GM21381 (cell line): ENCODE measurements around the gene ARMH3.
A peak's percentile ranks its signal among the peaks of the same experiment; 100 is the strongest.

ENCODE experiments used
- ATAC-seq: cut with Tn5 transposase; IDR thresholded peaks from one replicate; pipeline ENCODE4 v1.9.1; 2021; ENCODE audit warnings: mild to moderate bottlenecking, moderate library complexity; ENCODE audit not compliant: unreplicated experiment

The ARMH3 gene

DNA sequence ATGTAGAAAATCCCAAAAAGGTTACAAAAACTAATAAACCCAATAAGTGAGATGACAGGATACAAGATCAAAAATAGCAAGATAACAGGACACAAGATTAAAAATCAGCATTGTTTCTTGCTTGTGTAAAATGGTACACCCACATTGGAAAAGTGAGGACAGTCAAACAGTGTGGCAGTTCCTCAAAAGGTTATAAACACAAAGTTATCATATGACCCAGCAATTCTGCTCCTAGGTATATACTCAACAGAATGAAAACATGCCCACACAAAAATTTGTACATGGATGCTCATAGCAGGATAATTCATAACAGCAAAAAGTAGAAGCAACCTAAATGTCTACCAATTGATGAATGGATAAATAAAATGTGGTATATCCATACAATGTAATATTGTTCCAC lies 105.8 kb downstream of the ARMH3 start:
- no peak for ATAC-seq

DNA sequence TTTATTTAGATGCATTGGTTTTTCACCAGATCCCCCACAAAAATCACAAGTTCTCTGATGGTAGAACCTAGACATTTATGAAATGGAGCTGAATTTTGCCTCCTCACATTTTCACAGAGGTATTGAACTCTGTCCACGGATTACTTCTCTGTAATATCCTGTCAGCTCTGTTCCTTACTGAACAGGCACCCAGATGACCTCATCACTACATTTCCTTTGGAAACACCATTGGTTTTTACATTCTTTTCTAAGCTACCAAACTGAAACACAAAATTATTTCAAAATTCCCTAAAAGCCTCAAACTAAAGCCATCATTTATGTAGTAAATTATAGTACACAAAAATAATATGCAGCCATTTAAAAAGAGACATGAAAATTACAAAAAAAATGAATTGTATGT lies 114.1 kb downstream of the ARMH3 start:
- no peak for ATAC-seq

DNA sequence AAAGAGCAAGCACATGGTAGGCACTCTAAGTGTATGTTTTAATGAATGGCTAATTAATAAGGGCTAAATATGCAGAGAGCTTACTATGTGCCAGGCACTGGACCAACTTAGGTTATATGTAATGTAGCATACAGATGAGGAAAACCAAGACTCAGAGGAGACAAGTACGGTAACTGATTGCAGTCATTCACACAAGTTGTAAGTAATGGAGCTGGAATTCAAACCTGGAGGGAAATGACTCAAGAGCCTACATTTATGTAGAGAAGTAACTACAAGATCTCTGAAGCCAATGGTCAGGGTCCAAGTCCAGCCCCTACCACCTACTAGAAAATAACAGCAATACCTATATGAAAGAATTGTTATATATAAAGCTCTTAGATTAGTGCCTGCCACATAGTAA lies 115.1 kb downstream of the ARMH3 start:
- no peak for ATAC-seq

DNA sequence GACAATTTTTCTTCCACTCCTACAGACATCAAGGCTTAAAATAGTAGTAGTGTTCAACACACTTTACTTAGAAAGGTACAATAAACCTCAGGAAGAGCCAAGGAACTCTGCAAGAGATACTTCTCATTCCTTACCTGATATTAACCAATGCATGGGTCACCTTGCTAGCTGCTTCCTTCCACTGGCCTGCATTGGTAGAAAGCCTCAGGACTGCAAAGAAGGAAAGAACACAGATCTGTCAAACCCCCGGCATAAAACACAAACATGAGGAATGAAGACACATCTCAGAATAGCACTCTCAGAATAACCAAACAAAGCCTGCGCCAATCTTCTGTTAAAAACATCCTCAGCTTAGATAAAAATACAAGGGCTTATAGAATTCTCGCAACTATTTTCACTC lies 116.2 kb downstream of the ARMH3 start:
- ATAC-seq = no peak

DNA sequence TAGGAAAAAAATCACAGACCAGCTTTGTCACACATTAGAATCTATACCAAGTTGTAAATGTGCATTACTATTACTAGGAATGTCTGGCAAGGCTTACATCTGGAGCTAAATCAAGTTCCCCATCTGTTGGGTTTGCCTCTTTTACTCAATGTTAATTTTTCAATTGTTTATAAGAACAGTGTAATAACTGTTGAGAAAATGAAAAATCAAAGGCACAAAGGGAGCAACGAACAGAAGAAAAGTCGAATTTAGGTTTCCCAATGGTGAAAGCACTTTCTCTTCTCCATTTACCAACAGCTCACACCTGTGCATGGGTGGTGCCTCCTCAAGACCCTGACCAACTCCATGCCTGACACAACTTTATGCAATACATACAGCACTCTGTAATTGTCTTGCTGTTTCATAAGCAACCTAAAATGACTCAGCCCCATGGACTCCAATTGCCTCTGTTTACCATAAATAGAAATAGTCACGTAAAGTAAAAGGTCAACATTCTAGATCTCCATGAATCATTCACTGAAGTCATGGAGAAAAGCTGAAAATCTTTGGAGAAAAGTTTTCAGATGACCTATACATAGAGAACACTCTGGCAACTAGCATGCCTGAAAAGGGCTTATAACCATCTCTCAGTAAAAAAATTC lies 116.8 kb downstream of the ARMH3 start:
- no peak for ATAC-seq

DNA sequence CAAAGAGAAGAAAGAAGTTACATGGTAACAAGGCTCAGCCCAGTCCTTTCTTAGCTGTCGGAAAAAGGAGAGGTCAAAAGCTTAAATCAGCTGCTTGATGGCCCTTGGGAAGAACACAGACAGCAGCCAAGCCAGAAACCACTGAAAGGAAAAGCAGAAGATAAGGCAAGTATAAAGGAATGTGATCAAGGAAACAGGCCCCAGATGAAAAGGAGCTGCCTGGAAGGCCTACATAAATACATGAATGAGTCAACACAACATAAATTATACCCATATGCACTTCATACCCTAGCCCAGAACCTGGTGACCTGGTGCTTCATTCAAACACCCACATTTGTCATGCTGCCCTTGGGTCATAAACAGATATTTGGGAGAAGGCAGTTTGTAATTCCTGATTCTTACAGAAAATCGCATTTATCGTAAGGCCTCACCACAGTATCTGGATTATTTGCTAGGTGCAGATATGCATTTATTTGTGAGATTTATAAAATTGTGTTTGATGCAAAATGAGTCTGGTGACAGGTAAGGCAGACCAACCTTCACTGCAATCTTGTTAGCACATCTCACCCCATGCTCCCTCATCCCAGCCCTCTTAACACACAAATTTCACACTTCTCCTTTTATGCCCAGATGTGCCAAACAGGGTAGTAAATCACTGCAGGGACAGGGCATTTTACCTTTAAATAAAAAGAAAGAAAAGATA lies 117.5 kb downstream of the ARMH3 start:
- no peak for ATAC-seq

DNA sequence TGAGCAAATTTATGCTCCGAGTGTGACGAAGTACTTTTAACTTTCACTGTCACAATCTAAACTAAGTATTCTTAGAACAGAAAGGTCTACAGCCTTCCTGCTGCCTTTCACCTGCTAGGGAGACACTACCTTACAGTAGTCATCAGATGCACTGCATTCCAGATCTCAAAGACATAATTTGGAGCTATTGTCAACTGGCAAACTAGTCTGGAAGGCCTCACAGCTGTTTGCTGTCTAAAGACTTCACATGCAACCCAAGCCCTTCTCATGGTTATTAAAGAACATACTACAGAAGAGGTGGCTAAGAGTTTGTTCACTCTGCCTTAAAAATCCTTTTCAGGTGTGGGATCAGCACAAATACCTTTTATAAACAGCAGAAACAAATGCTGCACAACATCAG lies 120.5 kb downstream of the ARMH3 start:
- no peak for ATAC-seq

DNA sequence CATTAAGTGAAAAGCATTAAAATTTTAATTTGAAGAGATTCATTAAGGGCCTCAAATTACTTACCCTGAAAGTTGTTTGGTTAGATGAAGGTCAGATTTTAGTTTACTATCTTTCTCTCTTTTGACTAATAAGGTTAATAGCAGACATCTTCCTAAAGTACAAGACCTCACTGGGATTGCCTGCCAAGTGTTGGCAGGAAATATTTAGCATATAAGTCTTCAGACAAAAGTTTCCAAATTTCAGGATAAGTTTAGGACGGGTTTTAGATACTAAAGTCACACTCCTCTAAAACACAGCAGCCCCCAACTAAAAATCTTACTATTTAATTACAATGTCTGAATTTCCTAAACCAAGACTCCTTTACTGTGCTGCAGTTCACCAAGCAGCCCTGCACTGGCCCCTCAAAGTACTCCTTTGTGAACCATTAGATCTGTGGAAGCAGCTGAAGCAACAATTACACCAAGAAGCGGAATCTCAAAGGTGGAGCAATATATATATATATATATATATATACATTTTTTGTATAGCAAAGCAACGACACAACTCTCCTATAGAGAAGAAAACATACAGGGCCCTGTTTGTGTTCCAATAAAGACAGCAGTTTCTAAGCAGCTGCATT lies 121.2 kb downstream of the ARMH3 start:
- ATAC-seq = no peak

DNA sequence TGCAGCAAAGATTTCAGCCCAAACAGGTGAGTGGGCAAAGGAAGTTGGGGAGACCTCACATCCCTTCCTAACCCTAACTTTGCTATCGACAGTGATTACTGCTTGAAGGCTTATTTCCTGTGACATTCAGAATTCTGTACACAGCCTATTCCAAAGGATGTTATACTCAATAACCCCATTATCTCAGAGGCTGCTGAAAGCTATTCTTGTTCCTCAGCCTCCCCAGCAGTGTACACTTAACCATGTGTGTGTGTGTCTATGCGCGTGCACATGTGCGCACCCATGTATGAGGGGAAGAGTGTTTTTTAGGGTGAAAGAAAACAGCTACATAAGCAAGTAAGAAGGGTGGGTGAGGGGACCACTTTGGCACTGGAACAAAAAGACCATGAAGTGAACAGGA lies 122.0 kb downstream of the ARMH3 start:
- no peak for ATAC-seq

DNA sequence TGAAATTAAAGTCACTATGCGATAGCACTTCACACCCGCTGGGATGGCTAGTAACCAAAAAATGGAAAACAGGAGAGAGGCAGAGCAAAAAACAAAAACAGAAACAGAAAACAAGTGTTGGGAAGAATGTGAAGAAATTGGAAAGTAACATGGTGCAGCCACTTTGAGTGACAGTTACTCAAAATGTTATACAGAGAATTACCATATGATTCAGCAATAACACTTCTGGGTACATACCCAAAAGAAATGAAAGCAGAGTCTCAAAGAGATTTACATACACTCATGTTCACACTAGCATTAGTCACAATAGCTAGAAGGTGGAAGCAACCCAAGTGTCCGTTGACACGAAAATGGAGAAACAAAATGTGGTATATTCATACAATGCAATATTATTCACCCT lies 123.8 kb downstream of the ARMH3 start:
- ATAC-seq = no peak

DNA sequence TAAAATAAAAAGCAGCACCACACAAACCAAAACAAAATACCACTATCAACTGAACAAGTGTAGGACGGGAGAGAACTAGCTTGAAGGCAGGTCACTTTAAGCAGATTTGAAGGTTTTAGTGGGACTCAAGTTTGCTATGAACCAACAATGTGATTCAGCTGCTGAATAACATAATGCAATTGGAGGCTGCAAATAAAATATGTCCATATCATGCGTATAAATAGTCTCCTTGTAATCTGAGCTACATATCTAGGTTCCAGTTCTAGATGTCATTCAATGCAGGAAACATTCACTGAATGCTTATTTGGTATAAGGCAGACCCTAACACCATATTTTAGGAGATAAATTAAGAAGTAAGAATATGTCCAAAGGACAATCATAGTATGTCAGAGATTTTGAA lies 130.9 kb downstream of the ARMH3 start:
- no peak for ATAC-seq

DNA sequence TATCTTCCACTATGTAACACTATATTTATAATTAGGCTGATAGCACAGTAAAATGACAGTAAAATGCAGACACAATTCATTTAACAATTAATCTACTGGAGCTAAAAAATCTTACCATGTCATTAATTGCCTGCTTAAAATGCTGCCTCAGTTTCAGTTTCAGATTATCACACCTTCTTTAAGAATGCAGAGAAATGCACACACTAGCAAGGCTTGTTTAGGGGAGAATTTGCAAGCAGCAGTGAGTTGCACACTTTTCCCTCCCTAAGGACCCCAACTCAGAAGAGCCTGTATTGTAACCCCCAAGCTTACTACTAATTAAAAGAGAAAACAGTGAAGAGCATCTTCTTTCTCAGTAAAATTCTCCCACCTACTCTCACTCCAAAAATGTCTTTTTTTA lies 132.7 kb downstream of the ARMH3 start:
- ATAC-seq = no peak

DNA sequence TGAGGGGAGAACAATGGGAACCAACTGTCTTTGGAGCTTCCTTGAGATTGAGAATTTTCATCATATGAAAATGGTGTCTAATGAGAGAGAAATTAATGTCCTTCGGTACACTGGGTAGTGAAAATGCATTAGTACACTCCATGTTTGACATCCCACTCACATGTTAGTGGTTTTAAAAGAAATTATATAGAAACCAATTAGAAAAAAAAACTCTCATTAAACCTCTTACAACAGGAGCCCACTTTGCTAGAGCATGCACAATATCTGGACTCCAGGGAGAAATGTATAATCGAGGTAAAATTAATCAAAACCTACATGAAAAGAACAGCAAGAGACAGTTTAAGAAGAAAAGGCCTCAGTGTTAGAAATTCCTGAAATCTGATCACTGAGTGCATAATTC lies 133.1 kb downstream of the ARMH3 start:
- no peak for ATAC-seq

DNA sequence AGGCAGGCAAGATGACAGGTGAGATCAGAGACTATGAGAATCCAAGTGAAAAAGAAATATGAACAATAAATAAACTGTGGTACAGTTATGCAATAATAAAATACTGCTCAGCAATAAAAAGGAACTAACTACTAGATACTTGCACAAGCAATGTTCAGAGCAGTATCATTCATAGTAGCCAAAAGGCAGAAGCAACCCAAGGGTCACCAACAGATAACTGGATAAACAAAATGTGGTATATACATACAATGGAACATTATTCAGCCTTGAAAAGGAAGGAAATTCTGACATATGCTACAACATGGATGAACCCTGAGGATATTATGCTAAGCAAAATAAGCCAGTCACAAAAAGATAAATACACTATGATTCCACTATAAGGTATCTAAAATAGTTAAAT lies 135.4 kb downstream of the ARMH3 start:
- no peak for ATAC-seq

DNA sequence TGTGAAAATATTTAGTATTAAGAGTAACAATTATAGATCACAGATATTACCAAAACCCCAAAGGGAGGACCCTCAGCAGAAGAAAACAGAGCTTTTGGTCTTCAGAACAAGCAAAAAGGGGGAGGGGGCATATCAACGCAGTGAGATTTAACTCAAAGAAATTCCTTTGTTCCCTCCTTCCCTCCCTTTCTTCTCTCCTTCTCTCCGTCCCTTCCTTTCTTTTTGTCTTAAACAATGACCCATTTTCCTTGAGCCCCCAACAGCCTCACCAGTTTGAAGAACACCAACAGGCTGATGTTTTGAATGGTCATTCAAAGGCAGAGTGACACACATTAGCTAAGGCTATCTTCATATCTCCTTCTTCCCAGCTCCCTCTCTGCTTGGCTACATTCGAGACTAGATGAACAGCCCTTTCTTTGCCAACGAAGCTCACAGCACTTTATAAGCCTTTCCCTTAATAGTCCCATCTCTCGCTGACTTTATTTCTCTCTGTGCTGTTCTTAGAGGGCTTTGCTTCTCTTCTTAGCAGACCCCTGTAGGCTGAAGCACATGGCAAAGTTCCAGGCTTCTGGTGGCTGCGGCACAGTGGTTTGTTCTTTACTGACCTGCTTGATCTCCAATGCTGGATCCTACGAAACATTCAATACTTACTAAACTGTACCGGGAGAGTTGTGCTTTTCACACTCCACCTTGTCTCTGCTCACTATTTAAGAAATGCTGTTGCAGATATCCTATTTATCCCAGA lies 136.8 kb downstream of the ARMH3 start:
- no peak for ATAC-seq

DNA sequence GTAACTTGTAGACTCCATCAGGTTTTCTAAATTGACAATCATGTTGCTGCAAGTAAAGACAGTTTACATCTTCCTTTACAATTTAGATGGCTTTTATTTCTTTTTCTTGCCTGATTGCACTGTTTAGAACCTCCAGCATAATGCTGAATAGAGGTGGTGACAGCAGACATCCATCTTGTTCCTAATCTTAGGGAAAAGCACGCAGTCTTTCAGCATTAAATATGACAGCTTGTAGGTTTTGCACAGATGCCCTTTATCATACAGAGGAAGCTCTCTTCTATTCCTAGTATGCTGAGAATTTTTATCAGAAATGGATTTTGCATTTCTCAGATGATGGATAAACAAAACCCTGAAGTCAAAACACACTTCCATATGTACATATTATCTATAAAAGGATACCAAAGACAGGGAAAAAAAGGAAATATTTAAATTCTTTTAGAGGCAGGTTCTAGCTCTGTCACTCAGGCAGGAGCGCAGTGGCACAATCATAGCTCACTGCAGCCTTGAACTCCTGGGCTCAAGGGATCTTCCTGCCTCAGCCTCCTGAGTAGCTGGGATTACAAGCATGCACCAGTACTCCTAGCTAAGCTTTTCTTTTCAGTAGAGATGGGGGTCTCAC lies 143.3 kb downstream of the ARMH3 start:
- no peak for ATAC-seq

DNA sequence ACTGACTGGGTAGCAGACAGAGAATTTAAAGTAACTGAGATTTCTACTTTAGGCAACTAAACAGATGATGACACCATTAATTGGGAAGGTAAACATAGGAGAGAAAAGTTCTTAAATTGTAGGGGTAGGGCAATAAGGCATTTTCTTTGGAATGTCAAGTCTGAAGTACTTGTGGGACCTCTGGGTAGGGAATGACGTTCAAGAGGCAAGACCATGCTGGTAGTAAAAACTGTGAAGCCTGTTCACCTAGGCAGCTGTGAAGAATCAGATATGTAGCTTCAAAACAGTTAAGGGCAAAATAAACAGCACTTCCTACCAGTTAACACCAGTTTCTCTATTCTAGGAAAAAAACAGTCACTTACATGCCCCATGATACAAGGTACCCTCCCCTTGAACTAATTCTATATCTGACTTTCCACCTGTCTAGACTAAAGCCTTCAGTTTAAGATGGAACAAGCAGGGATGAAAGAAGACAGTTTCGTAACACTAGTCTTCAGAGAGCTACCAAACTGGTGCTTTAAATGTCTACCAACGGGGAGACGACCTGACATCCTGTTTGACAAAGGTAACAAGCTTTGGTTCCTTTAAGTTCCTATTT lies 149.3 kb downstream of the ARMH3 start:
- ATAC-seq = no peak

DNA sequence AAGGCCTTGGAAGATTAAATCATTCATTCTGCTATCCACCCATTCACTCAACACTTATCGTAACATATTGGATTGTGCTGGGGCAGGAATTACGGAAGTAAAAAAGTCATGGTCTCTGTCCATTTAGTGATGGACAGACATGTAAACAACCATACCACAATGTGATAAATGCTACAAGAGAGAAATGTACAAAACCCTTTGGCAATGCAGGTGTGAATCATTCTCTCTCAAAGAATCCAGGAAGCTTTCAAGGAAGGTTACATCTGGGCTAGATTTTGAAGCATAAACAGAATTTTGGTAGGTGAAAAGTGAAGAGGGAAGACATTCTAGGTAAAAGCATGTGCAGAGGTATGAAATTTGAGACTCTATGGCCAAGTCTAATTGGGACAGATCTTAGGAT lies 150.7 kb downstream of the ARMH3 start:
- ATAC-seq = no peak

DNA sequence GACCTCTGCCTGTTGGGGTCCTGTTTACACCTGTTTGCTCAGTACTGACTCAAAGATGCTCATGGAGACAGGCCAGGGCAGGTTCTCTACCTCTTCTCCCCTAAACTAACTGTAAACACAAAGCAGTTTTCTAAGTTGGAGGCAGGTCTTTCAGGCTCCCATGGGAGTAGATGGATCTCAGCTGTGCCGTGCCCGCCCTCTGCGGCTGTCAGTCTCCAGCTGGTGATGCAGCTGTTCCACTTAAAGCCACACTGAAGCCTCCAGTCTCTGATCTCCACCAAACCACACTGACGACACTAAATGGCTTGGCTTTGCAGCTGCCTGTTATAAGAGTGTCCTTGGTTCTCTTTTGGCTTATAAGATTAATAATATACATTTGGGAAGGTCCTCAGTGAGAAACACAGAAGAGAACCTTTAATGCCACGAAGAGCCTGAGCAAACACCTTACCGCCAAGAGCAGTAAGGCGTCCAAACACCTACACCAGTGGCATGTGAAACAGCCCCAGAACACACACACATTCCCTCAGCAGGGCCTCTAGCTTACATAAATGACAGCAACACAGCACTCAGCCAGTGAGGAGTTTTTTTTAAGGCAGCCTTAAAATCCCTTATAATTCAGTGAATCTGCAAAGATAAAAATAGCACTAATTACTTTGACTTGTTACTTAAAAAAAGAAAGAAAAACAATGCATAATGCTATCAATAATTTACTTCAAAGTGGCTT lies 152.0 kb downstream of the ARMH3 start:
- ATAC-seq = peak; percentile 67

DNA sequence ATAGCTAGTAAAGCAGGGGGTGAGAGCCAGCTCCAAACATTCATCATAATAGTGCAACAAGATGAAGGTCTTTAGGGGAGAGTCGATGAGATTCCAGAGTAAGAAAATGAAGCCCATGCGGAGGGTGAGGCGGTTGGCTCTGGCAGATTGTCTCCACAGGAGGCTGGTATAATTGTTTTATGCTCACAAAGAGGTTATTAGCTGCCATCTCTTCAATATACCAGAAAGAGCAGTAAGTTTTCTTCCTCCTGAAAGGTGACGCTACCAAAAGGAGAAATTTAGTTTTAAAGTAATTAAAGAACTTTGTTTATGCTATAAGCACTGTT lies 153.2 kb downstream of the ARMH3 start:
- no peak for ATAC-seq
